Thoracic aorta (tissue), 2 donors: Measurements from ENCODE around the gene CD80. TPM values are rescaled to one million over a fixed set of nuclear protein-coding genes. Genes with fewer than 3 reads are reported as not detected.
A peak's percentile ranks its signal among the peaks of the same experiment; 100 is the strongest.

Source experiments
- ATAC-seq: fragments of 150-250 bp; one replicate; pipeline ENCODE4 v1.8.0; 2017; ENCODE audit warnings: low read depth; ENCODE audit not compliant: insufficient number of reproducible peaks, low FRiP score
- DNase-seq: peaks from one replicate; pipeline ENCODE4 v3.0.0-alpha.2; 2020; ENCODE audit warnings: low spot score
- H3K27ac ChIP-seq, 2 donors: fragments of 200-600 bp; sonication (generic); 1 replicate in 1 of 2; 2 replicates in 1 of 2; pipeline ENCODE4 v1.5.1; 2016; ENCODE audit warnings: mild to moderate bottlenecking in 2 of 2, moderate library complexity in 2 of 2
- H3K27me3 ChIP-seq: fragments of 200-600 bp; sonication (generic); replicated peaks from 2 replicates; pipeline ENCODE4 v1.6.0; 2016; ENCODE audit warnings: mild to moderate bottlenecking; ENCODE audit not compliant: insufficient read depth
- H3K36me3 ChIP-seq: fragments of 200-600 bp; sonication (generic); one replicate; pipeline ENCODE4 v1.5.1; 2016
- H3K4me1 ChIP-seq, 2 donors: fragments of 200-600 bp; sonication (generic); 1 replicate in 1 of 2; 2 replicates in 1 of 2; pipeline versions ENCODE4 v1.5.1 to v1.6.0; 2016; ENCODE audit warnings: low read depth in 2 of 2, mild to moderate bottlenecking in 1 of 2; ENCODE audit not compliant: control insufficient read depth in 1 of 2
- H3K4me3 ChIP-seq: fragments of 200-600 bp; sonication (generic); 2 replicates; pipeline ENCODE4 v1.5.1; 2016; ENCODE audit warnings: mild to moderate bottlenecking
- H3K9me3 ChIP-seq: fragments of 200-600 bp; sonication (generic); 2 replicates; pipeline ENCODE4 v1.5.1; 2016
- CTCF ChIP-seq: fragments of 200-600 bp; sonication (generic); IDR thresholded peaks from one replicate; pipeline ENCODE4 v1.5.1; 2019; ENCODE audit warnings: antibody characterized with exemption
- total RNA-seq, 2 donors: library from RNA; depleted of rRNA; stranded (reverse); fragments of >200 nt; gene quantifications; one replicate each; pipeline versions ENCODE4 v1.1.0 to v1.2.3, GENCODE V29; 2016

CD80 gene
- total RNA-seq, 2 donors from 2014 or later = 0.14 TPM; not detected in 1

- no peak for DNase-seq
- H3K9me3 ChIP-seq = no peaks in the 10 kb centered on the region
- no peaks in the 10 kb centered on the region for H3K27me3 ChIP-seq
- H3K4me1 ChIP-seq = peaks cover 11 to 30% of the 10 kb centered on the region in 2 donors
- ATAC-seq = no peak
- TF ChIP-seq CTCF = no peak
- no peak overlapping the region for H3K27ac ChIP-seq
- H3K36me3 ChIP-seq = peaks cover 4% of the 10 kb centered on the region
- H3K4me3 ChIP-seq = peak overlapping the region; percentile 19
Measured at GRCh38 chr3:119500265-119500664, 59.1 kb downstream of the CD80 start.

GRCh38 chr3:119498186-119499011, 61.0 kb downstream of the CD80 start, which contains the start of gene TIMMDC1:
Gene TIMMDC1, plus strand, starts transcription at chr3:119498547. Its CDS starts 187 bp downstream, at chr3:119498734.
- TF ChIP-seq CTCF = no peak
- peaks cover 11 to 30% of the 10 kb centered on the region in 2 donors for H3K4me1 ChIP-seq
- peak; percentile 98 for ATAC-seq

GRCh38 chr3:119497820-119498185, 61.6 kb downstream of the CD80 start:
- no peaks in the 10 kb centered on the region for H3K9me3 ChIP-seq
- DNase-seq (no peak), ATAC-seq (peak; percentile 29)
- H3K4me3 ChIP-seq = peak overlapping the region; percentile 98
- no peaks in the 10 kb centered on the region for H3K27me3 ChIP-seq
- peak overlapping the region; percentile 92 to 94 for H3K27ac ChIP-seq
- H3K36me3 ChIP-seq = no peaks in the 10 kb centered on the region
- H3K4me1 ChIP-seq = peaks cover 11 to 30% of the 10 kb centered on the region in 2 donors
- no peak for TF ChIP-seq CTCF

More at GRCh38 chr3:119498186-119499011, 61.0 kb downstream of the CD80 start, which contains the start of gene TIMMDC1:
- Histone ChIP-seq H3K4me3 (peak within 1 kb of the TSS; percentile 98), H3K27ac (peak within 1 kb of the TSS; percentile 92 to 94), H3K36me3 (no peaks in the 10 kb centered on the region), H3K27me3 (no peaks in the 10 kb centered on the region), H3K9me3 (no peaks in the 10 kb centered on the region)
- peak; percentile 89 for DNase-seq

- no peaks in the 10 kb centered on the region for H3K9me3 ChIP-seq
- no peaks in the 10 kb centered on the region for H3K36me3 ChIP-seq
- no peaks in the 10 kb centered on the region for H3K27me3 ChIP-seq
- no peak overlapping the region for H3K27ac ChIP-seq
- H3K4me1 ChIP-seq = peaks cover 0 to 15% of the 10 kb centered on the region in 2 donors
- H3K4me3 ChIP-seq = no peak overlapping the region
- no peak for TF ChIP-seq CTCF
- DNase-seq (no peak), ATAC-seq (no peak)
Measured at GRCh38 chr3:119494597-119494996, 64.8 kb downstream of the CD80 start.

- H3K36me3 ChIP-seq = peaks cover 6% of the 10 kb centered on the region
- no peak overlapping the region for H3K27ac ChIP-seq
- no peak for TF ChIP-seq CTCF
- no peak for DNase-seq
- no peaks in the 10 kb centered on the region for H3K27me3 ChIP-seq
- H3K4me1 ChIP-seq = peaks cover 0 to 8% of the 10 kb centered on the region in 2 donors
- no peak for ATAC-seq
- no peaks in the 10 kb centered on the region for H3K9me3 ChIP-seq
- no peak overlapping the region for H3K4me3 ChIP-seq
Measured at GRCh38 chr3:119492810-119493209, 66.6 kb downstream of the CD80 start.
